Activated T-helper 17 cell treated with anti-CD3 and anti-CD28 coated beads, Interleukin-2, amount 50 U/mL, for 72 hours (primary cell): ENCODE measurements around the gene OR13G1. TPM values are rescaled to one million over a fixed set of nuclear protein-coding genes. Genes with fewer than 3 reads are reported as not detected.

Experiments
- ATAC-seq: fragments of 150-1000 bp; cut with Tn5 transposase; replicated peaks from 2 replicates; pipeline ENCODE4 v1.10.0; 2021; ENCODE audit warnings: mild to moderate bottlenecking, moderate library complexity
- H3K27ac Mint-ChIP-seq: one replicate; pipeline ENCODE4 v1.8.0; 2022; ENCODE audit warnings: mixed read lengths
- H3K27me3 Mint-ChIP-seq: one replicate; pipeline ENCODE4 v1.8.0; 2022; ENCODE audit warnings: mixed read lengths
- H3K36me3 Mint-ChIP-seq: one replicate; pipeline ENCODE4 v1.8.0; 2022; ENCODE audit warnings: low read depth, mild to moderate bottlenecking, mixed read lengths
- H3K4me1 Mint-ChIP-seq: one replicate; pipeline ENCODE4 v1.8.0; 2022; ENCODE audit warnings: mixed read lengths
- H3K4me3 Mint-ChIP-seq: one replicate; pipeline ENCODE4 v1.8.0; 2022; ENCODE audit warnings: mild to moderate bottlenecking, mixed read lengths
- H3K9me3 Mint-ChIP-seq: one replicate; pipeline ENCODE4 v1.8.0; 2022; ENCODE audit warnings: mixed read lengths
- total RNA-seq, 2 donors: library from RNA; stranded (reverse); gene quantifications; one replicate each; pipeline ENCODE4 v1.2.3, GENCODE V29; 2022

OR13G1 gene
- total RNA-seq, 2 donors from 2014 or later, result not detected

- no peaks in the 10 kb centered on the region for H3K4me1 Mint-ChIP-seq
- no peak for ATAC-seq
- H3K9me3 Mint-ChIP-seq, result peaks cover 3% of the 10 kb centered on the region
- peaks cover 48% of the 10 kb centered on the region for H3K27me3 Mint-ChIP-seq
- H3K4me3 Mint-ChIP-seq, result no peak overlapping the region
- no peak overlapping the region for H3K27ac Mint-ChIP-seq
- no peaks in the 10 kb centered on the region for H3K36me3 Mint-ChIP-seq
Measured at GRCh38 chr1:247638781-247639180, 40.8 kb downstream of the OR13G1 start.

GRCh38 chr1:247638011-247638410 lies 41.5 kb downstream of the OR13G1 start:
- peaks cover 45% of the 10 kb centered on the region for H3K27me3 Mint-ChIP-seq

GRCh38 chr1:247627951-247628350 lies 51.6 kb downstream of the OR13G1 start:
- peaks cover 3% of the 10 kb centered on the region for H3K27me3 Mint-ChIP-seq
- peaks cover 3% of the 10 kb centered on the region for H3K9me3 Mint-ChIP-seq
- no peak overlapping the region for H3K4me3 Mint-ChIP-seq
- no peaks in the 10 kb centered on the region for H3K4me1 Mint-ChIP-seq
- no peak overlapping the region for H3K27ac Mint-ChIP-seq
- H3K36me3 Mint-ChIP-seq, result no peaks in the 10 kb centered on the region
- ATAC-seq, result no peak

More at GRCh38 chr1:247638011-247638410, 41.5 kb downstream of the OR13G1 start:
- ATAC-seq, result no peak
- no peak overlapping the region for H3K4me3 Mint-ChIP-seq
- no peaks in the 10 kb centered on the region for H3K4me1 Mint-ChIP-seq
- H3K27ac Mint-ChIP-seq, result no peak overlapping the region
- H3K9me3 Mint-ChIP-seq, result peaks cover 3% of the 10 kb centered on the region
- no peaks in the 10 kb centered on the region for H3K36me3 Mint-ChIP-seq

Other genes starting within 250 kb of the OR13G1 start
- not detected for gene OR2B11, start 221.6 kb downstream of the OR13G1 start, total RNA-seq
- gene OR2C3, start 143.3 kb downstream of the OR13G1 start, total RNA-seq, result not detected
- 1 to 10 TPM in 1 of 2 donors, not detected in 1; 1.1 TPM for gene GCSAML, start 130.6 kb downstream of the OR13G1 start, total RNA-seq
- not detected for gene OR2G2, start 91.4 kb downstream of the OR13G1 start, total RNA-seq
- gene OR2G3, start 74.2 kb downstream of the OR13G1 start, total RNA-seq, result not detected
- gene OR6F1, start 36.9 kb upstream of the OR13G1 start, total RNA-seq, result not detected
- gene OR14K1, start 58.9 kb upstream of the OR13G1 start, total RNA-seq, result not detected
- gene OR14A2, start 68.4 kb upstream of the OR13G1 start, total RNA-seq, result not detected
- gene OR1C1, start 80.8 kb upstream of the OR13G1 start, total RNA-seq, result not detected
- gene OR14A16, start 144.4 kb upstream of the OR13G1 start, total RNA-seq, result not detected
- gene OR11L1, start 162.2 kb upstream of the OR13G1 start, total RNA-seq, result not detected
- under 1 TPM; 0.13 to 0.19 TPM for gene TRIM58, start 177.4 kb upstream of the OR13G1 start, total RNA-seq
- not detected for gene OR2W3, start 215.8 kb upstream of the OR13G1 start, total RNA-seq
- gene OR2T8, start 240.5 kb upstream of the OR13G1 start, total RNA-seq, result not detected
- gene OR2AJ1, start 245.2 kb upstream of the OR13G1 start, total RNA-seq, result not detected